BLaER1 (cell line): ENCODE measurements around the gene ZNF48.

ENCODE experiments used
- H3K27ac ChIP-seq: shearing (Covaris generic); formaldehyde crosslinking; 2 replicates; pipeline ENCODE4 v1.8.1; 2022
- H3K27me3 ChIP-seq: shearing (Covaris generic); formaldehyde crosslinking; 2 replicates; pipeline ENCODE4 v1.8.1; 2022
- H3K36me3 ChIP-seq: shearing (Covaris generic); formaldehyde crosslinking; 2 replicates; pipeline ENCODE4 v1.8.1; 2022
- H3K4me1 ChIP-seq: shearing (Covaris generic); formaldehyde crosslinking; 2 replicates; pipeline ENCODE4 v1.8.1; 2022
- H3K4me2 ChIP-seq: shearing (Covaris generic); formaldehyde crosslinking; 2 replicates; pipeline ENCODE4 v1.8.1; 2022
- H3K4me3 ChIP-seq: shearing (Covaris generic); formaldehyde crosslinking; 2 replicates; pipeline ENCODE4 v1.8.1; 2022
- H3K9ac ChIP-seq: shearing (Covaris generic); formaldehyde crosslinking; 2 replicates; pipeline ENCODE4 v1.8.1; 2022
- H3K9me3 ChIP-seq: shearing (Covaris generic); formaldehyde crosslinking; 2 replicates; pipeline ENCODE4 v1.8.1; 2022
- H4K20me1 ChIP-seq: shearing (Covaris generic); formaldehyde crosslinking; 2 replicates; pipeline ENCODE4 v1.8.1; 2022
- Cebpa-rat ChIP-seq: shearing (Covaris generic); IDR thresholded peaks from 2 replicates; pipeline ENCODE4 v1.8.1; 2022

Gene ZNF48

DNA sequence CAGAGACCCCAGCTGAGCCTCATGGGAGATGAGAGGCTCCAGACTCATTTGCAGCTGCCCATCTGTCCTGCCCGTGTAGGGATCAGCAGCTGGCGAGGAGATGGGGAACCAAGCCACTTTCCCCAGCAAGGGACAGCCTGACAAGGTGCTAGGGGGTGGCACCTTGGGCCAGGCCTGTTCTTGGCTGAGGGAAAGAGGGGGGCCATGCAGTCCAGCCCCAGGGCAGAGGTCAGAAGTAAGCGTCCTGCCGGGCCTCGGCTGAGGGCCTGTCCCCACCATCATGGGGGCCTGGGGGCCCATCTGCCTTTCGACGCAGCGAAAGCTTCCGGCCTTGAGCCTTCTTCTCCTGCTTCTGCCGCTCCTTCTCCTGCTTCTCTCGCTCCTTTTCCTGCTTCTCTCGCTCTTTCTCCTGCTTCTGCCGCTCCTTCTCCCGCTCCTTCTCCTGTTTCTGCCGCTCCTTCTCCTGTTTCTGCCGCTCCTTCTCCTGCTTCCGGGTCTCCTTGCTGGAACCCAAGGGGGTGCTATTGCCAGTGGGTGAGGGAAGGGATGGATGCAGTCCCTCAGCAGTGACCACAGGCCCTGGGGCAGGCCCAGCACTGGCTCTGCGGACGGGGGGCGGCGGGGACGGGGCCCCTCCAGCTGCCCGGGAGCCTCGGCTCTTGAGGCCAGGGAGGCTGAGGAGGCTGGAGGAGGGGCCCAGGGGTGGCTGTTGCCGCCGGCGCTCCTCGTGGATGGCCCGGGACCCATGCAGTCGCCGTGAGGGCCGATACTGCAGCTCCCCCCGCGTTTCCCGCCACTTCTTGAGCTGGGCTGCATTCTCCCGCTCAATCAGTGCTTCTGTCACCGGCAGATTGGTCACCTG, 37.3 kb upstream of the ZNF48 start:
- Histone ChIP-seq H3K4me3 (no peak overlapping the region), H3K9me3 (no peaks in the 10 kb centered on the region), H3K4me1 (peaks cover 38% of the 10 kb centered on the region), H3K27ac (0 out of 2 replicates have a peak overlapping the region, but pooled peaks have one; percentile 18), H3K4me2 (no peak overlapping the region), H3K27me3 (no peaks in the 10 kb centered on the region), H3K9ac (peak overlapping the region; percentile 41; the same call in 1 of the 2 replicates), H3K36me3 (peaks cover 77% of the 10 kb centered on the region), H4K20me1 (peaks cover 39% of the 10 kb centered on the region)
- no peak for TF ChIP-seq Cebpa-rat

GRCh38 chr16:30358577-30358936, 36.7 kb upstream of the ZNF48 start:
- H4K20me1 ChIP-seq: peaks cover 40% of the 10 kb centered on the region
- H3K9me3 ChIP-seq: no peaks in the 10 kb centered on the region
- no peaks in the 10 kb centered on the region for H3K27me3 ChIP-seq
- no peak overlapping the region for H3K9ac ChIP-seq
- no peak overlapping the region for H3K4me3 ChIP-seq
- peaks cover 77% of the 10 kb centered on the region for H3K36me3 ChIP-seq
- no peak for TF ChIP-seq Cebpa-rat
- H3K27ac ChIP-seq: no peak overlapping the region
- H3K4me2 ChIP-seq: no peak overlapping the region
- H3K4me1 ChIP-seq: peaks cover 32% of the 10 kb centered on the region

GRCh38 chr16:30358990-30359870, 36.0 kb upstream of the ZNF48 start:
- Histone ChIP-seq H3K4me1 (peaks cover 25% of the 10 kb centered on the region), H3K9me3 (no peaks in the 10 kb centered on the region), H3K4me3 (no peak overlapping the region), H3K36me3 (peaks cover 80% of the 10 kb centered on the region), H3K27ac (no peak overlapping the region), H3K27me3 (no peaks in the 10 kb centered on the region), H3K4me2 (no peak overlapping the region), H3K9ac (peak overlapping the region; percentile 32; the same call in 1 of the 2 replicates), H4K20me1 (peaks cover 39% of the 10 kb centered on the region)
- TF ChIP-seq Cebpa-rat: no peak

DNA sequence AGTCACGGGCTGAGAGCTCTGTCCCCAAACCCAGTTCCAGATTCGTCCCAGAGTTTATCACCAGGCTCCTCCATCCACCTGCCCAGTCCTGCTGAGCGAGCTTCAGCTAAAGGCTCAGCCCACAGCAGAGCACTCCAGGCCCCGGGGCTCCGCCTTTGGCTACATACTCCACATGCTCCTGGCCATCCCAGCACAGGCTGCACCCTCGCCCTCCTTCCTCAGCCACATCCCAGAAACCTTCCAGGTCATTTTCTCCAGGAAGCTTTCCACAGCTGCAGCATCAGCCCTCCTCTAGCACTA, 35.4 kb upstream of the ZNF48 start:
- no peak overlapping the region for H3K4me3 ChIP-seq
- no peak for TF ChIP-seq Cebpa-rat
- no peaks in the 10 kb centered on the region for H3K9me3 ChIP-seq
- peaks cover 85% of the 10 kb centered on the region for H3K36me3 ChIP-seq
- H4K20me1 ChIP-seq: peaks cover 38% of the 10 kb centered on the region
- no peaks in the 10 kb centered on the region for H3K27me3 ChIP-seq
- peak overlapping the region; percentile 32; the same call in 1 of the 2 replicates for H3K9ac ChIP-seq
- H3K27ac ChIP-seq: no peak overlapping the region
- H3K4me1 ChIP-seq: peaks cover 23% of the 10 kb centered on the region
- H3K4me2 ChIP-seq: no peak overlapping the region

DNA sequence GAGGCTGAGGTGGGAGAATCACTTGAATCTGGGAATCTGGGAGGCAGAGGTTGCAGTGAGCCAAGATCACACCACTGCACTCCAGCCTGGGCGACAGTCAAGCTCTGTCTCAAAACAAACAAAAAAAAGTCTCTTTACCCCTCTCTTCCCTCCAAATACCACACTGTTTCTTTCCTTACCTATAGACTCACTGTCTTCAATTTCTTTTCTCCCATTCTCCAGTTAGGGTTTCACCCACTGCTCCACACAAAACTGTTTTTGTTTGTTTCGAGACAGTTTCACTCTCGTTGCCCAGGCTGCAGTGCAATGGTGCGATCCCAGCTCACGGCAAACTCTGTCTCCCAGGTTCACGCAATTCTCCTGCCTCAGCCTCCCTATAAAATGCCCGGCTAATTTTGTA, 34.0 kb upstream of the ZNF48 start:
- peaks cover 51% of the 10 kb centered on the region for H4K20me1 ChIP-seq
- peaks cover 99% of the 10 kb centered on the region for H3K36me3 ChIP-seq
- TF ChIP-seq Cebpa-rat: no peak
- H3K27ac ChIP-seq: no peak overlapping the region
- peaks cover 21% of the 10 kb centered on the region for H3K4me1 ChIP-seq
- H3K4me2 ChIP-seq: no peak overlapping the region
- H3K9ac ChIP-seq: peak overlapping the region; percentile 6; the same call in 1 of the 2 replicates
- H3K27me3 ChIP-seq: no peaks in the 10 kb centered on the region
- no peak overlapping the region for H3K4me3 ChIP-seq
- H3K9me3 ChIP-seq: no peaks in the 10 kb centered on the region

DNA sequence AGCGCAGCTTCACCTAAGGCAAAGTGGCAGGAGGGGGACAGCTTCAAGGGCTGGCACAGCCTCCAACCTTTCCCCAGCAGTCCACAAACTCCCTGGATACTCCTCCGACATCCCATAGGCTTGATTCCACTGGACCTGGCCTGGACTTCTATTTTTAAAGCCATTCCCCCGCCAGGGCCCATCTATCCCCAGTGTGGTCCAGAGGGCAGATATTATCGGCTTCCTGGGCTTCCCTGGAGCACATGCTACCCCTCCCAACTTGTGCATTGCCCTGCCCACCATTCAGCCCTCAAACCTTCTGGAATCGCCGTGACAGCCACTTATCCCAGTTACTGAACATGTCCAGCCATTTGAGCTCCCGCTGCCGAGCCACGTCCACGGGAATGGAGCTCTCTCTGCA, 30.0 kb upstream of the ZNF48 start:
- Histone ChIP-seq H3K9me3 (no peaks in the 10 kb centered on the region), H4K20me1 (peaks cover 74% of the 10 kb centered on the region), H3K9ac (no peak overlapping the region), H3K4me1 (peaks cover 35% of the 10 kb centered on the region), H3K4me3 (no peak overlapping the region), H3K27ac (no peak overlapping the region), H3K36me3 (peaks cover 73% of the 10 kb centered on the region), H3K4me2 (no peak overlapping the region), H3K27me3 (no peaks in the 10 kb centered on the region)
- no peak for TF ChIP-seq Cebpa-rat

GRCh38 chr16:30366511-30366910, 28.7 kb upstream of the ZNF48 start:
- no peak overlapping the region for H3K4me3 ChIP-seq
- peaks cover 39% of the 10 kb centered on the region for H3K4me1 ChIP-seq
- H3K27me3 ChIP-seq: no peaks in the 10 kb centered on the region
- peak overlapping the region; percentile 99 for H3K4me2 ChIP-seq
- H3K27ac ChIP-seq: no peak overlapping the region
- peak overlapping the region; percentile 90; the same call in 1 of the 2 replicates for H3K9ac ChIP-seq
- peaks cover 60% of the 10 kb centered on the region for H3K36me3 ChIP-seq
- H3K9me3 ChIP-seq: no peaks in the 10 kb centered on the region
- peaks cover 67% of the 10 kb centered on the region for H4K20me1 ChIP-seq
- no peak for TF ChIP-seq Cebpa-rat

DNA sequence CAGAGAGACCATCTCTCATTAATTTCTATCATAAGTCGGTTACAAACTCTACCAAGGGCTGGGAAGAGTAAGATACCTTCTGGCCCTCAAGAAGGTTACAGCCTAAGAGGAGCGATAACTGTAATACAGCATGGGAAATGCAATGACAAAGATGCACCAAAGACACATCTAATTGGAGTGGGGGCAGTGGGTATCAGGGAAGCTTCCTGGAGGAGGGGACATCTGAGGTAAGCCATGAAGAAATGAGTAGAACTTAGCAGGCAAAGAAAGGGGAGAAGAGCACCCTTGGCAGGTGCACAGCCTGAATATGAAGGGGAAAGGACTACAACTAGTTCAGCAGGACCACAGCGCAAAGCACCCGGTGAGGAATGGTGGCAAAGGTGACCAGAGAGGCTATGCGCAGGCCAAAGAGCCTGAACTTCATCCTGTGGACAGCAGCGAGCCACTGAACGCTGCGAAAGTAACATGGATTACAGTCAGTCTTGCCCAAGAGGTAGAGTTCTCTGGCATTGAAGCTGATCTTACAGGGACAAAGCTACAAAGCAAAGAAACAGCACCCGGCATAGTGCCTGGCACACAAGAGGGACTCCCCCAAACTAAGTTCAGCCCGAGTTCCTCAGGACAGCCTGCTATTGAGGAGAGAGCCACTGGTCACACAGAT, 27.7 kb upstream of the ZNF48 start:
- H3K27me3 ChIP-seq: no peaks in the 10 kb centered on the region
- peak overlapping the region; percentile 99 for H3K4me2 ChIP-seq
- 0 out of 2 replicates have a peak overlapping the region, but pooled peaks have one; percentile 10 for H3K27ac ChIP-seq
- H3K4me3 ChIP-seq: peak overlapping the region; percentile 88
- H3K9me3 ChIP-seq: no peaks in the 10 kb centered on the region
- TF ChIP-seq Cebpa-rat: no peak
- H3K4me1 ChIP-seq: peaks cover 49% of the 10 kb centered on the region
- H3K9ac ChIP-seq: peak overlapping the region; percentile 90
- peaks cover 67% of the 10 kb centered on the region for H4K20me1 ChIP-seq
- H3K36me3 ChIP-seq: peaks cover 50% of the 10 kb centered on the region

GRCh38 chr16:30368122-30368791, 27.0 kb upstream of the ZNF48 start:
- peaks cover 43% of the 10 kb centered on the region for H3K36me3 ChIP-seq
- no peaks in the 10 kb centered on the region for H3K27me3 ChIP-seq
- peak overlapping the region; percentile 90 for H3K9ac ChIP-seq
- H3K9me3 ChIP-seq: no peaks in the 10 kb centered on the region
- H3K4me2 ChIP-seq: peak overlapping the region; percentile 99
- H3K4me1 ChIP-seq: peaks cover 54% of the 10 kb centered on the region
- no peak for TF ChIP-seq Cebpa-rat
- peaks cover 63% of the 10 kb centered on the region for H4K20me1 ChIP-seq
- peak overlapping the region; percentile 88 for H3K4me3 ChIP-seq
- H3K27ac ChIP-seq: peak overlapping the region; percentile 82
